Measurements from ENCODE around the gene PRR5L.

PRR5L gene

DNA sequence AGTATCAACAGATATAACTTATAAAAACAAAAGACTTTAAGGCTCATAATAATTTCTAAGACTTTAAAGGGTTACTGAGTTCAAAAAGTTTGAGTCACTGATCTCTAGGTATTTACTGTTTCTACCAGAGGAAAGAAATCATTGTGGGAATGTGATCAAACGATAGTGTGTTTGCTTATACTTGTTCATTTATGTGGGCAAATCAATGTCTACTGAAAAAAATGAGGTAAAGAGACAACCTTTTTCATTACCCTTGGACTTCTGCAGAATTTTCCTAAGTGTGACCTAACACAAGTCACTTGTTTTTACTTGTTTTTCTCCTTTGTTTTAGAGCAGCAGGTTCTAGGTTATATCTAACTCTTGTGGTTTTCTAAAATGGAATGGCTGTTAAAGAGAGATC lies 65.4 kb downstream of the PRR5L start:
- DNase-seq: no peak

DNA sequence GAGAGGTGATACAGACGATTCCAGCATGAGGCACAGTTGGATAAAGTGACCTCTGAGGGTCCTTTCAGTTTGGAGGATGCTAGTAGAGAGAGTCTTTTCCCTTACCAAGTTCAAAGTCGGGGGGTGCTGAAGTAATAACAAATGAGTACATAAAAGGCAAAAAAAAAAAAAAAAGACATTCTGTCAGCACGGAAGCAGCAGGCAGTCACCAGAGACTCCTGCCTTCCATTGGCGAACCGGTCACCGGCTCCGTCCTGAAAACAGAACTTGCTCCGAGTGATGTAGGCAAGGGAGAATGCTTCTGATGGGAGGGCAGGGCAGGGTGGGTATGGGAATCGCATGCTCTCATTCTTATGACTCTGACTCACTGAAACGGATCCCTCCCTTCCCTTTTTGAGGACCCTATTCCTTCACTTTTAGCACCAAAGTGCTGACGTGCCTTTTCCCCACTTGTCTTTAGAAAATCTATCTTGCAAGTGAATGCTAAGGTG lies 65.9 kb downstream of the PRR5L start:
- DNase-seq: peak; percentile 90

DNA sequence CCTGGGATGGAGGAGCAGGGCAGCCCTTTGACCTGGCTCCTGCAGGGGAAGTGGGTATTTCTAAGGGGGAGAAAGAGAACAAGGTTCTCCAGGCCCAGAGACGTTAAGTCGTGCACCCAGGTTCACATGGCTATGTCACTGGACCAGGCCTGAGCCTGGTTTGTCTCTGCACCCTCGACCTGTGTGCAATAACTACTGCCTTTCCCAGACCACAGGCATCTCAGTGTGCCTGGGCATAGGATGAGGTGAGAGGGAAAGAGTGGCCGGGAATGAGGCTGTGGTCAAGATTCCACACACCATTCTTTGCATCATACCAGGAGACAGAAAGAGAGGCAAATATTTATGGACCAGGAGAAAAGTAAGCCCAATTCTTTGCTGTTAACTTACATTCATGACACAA lies 66.8 kb downstream of the PRR5L start:
- peak; percentile 48 for DNase-seq

GRCh38 chr11:36363361-36364268 lies 67.5 kb downstream of the PRR5L start:
- DNase-seq: no peak

GRCh38 chr11:36364551-36365325 lies 68.7 kb downstream of the PRR5L start:
- no peak for DNase-seq

DNA sequence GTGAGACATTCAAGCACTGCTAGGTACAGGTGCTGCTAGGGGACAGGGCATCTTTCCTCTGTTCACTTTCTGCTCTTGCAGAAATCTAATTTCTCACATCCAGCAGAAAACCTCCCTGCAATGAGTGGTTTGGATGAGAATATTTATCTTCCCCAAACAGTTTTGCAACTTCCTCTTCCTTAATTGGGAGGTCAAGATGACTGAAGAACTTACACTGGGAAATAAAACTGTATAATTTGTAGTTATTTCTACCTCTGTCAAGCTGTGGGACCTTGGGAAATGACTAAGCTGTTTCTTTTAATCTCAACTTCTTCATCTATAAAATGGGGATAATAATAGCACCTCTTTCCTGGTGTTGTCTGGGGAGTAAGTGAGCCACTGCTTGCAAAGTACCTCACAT lies 69.8 kb downstream of the PRR5L start:
- DNase-seq: peak; percentile 34

- no peak for DNase-seq
Observed at GRCh38 chr11:36367806-36368680, 72.0 kb downstream of the PRR5L start.

DNA sequence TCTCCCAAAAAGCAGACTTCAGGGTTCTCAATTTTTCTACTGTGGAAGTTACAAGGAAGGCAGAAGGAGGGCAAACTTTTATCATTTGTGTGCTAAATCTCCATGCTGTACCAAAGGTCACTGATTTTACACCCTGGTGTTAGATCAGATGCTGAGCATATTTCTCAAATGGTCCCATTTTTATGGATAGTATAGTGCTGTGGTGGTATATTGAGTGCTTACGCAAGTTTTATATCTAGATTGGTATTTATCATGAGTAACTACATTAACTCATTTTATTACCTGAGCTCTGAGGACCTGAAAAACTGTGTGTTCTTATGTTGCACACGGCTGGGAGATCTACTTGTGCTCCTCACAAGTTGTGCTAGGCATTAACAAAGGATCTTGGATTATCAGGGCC lies 75.1 kb downstream of the PRR5L start:
- DNase-seq: no peak

- no peak for DNase-seq
Observed at GRCh38 chr11:36371590-36371989, 75.5 kb downstream of the PRR5L start.

DNA sequence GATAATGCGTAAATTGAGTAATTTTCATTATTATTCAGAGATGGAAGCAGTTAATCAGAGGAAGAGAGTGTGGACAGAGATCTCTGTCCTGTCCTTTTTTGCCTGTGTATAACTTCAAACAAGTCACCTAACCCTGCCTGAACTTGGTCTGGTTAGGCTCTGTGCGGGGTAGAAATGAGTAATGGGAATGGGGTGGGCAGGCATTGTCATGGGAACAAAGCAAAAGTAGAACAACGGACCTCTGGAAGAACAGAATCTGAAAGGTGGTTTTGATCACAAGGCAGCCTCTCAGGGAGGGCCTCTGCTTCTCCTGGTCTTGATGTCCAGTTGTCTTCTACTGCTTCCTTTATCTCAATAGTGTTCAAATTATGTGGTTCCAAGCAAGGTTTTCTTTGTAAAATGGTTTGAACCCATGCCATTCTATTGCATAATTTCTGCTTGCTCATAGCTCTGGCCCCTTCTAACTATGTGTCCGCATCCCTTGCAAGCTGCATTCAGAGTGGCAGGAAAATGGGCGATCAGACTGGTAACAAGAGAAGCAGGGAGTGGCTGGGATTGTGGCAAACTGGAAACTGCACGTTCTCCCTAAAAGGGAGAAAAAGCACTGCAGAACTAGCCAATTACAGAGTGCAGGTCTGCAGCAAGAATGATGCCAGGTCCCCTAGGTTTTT lies 76.1 kb downstream of the PRR5L start:
- peak; percentile 71 for DNase-seq

DNA sequence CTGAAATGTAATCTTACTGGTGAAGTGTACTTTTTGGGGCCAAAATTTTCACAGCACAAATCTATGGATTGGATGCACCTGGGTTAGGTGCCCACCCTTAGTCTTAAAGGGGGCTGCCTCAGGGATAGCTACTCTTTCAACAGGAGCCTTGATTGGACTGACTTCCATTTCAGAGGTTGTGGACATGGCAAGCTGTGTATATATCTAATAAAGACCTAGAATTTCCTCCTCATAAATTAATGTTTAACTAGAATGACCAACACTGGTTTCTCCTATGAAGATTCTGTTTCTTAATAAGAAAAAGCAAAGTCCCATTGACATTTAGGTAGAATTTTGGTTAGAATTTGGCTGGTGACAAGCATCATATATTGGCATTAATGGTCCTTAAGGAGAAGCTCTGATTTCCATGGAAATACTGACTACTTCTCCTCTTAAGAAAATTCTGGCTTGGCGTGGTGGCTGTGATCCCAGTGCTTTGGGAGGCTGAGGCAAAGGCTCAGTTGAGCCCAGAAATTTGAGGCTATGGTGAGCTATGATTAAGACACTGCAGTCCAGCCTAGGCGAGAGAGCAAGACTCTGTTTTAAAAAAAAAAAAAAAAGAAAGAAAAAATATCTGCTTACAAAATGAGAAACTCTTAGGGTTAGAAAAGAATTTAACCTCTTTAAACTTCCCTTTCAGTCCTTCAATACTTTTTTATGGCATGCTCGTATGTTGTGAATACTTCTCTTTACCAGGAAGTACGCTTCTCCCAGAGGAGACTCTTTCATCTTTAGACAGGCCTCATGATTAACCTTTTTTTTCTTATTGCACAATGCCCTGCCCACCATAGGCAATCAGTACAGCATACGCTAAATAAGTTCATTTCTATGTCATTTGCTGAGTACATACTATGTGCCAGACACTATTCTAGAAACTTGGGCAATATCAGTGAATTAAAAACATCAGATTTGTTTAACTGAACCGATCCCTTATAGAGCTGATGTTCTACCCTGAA lies 77.2 kb downstream of the PRR5L start:
- peak; percentile 34 for DNase-seq

- no peak for DNase-seq
Observed at GRCh38 chr11:36374726-36375125, 78.6 kb downstream of the PRR5L start.

GRCh38 chr11:36375353-36376008 lies 79.4 kb downstream of the PRR5L start:
- no peak for DNase-seq

DNA sequence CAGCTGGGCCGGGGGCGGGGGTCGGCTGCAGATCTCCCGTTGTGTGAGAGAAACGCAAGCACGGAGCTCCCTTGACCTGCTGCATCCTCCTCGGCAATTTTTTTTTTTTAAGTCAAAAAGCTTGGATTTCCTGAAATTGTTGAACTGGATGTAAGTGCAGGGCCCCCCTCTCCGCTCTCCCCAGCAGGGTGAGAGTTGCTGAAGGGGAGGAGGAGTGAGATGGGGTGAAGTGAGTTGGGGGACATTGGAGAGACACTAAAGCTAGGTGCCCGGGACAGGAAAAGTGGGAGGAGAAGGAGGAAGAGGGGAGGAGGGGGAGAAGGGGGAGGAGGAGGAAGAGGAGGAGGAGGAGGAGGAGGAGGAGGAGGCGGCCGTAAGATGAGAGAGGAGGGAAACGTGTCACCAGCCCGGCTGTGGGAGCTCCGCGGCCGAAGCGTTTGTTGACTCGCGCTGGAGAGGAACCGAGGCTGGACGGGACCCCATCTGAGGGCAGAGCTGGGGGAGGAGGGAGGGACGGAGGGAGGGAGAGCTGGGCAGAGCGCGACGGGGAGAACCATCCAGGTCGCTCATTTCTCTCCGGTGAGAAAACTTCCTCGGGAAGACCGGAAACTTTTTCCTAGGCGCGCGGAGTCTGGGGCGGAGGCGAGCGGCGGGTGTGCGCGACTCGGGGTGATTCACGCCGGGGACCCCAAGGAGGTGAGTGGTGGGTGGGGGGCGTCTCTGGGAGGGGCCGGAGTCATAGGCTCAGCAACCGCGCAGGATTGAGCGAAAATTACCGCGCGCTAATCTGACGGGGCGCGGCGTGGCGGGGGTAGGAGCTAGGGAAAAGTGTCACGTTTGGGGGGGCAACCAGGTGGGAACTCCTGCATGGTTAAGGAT lies 80.2 kb downstream of the PRR5L start:
- peak; percentile 28 for DNase-seq

DNA sequence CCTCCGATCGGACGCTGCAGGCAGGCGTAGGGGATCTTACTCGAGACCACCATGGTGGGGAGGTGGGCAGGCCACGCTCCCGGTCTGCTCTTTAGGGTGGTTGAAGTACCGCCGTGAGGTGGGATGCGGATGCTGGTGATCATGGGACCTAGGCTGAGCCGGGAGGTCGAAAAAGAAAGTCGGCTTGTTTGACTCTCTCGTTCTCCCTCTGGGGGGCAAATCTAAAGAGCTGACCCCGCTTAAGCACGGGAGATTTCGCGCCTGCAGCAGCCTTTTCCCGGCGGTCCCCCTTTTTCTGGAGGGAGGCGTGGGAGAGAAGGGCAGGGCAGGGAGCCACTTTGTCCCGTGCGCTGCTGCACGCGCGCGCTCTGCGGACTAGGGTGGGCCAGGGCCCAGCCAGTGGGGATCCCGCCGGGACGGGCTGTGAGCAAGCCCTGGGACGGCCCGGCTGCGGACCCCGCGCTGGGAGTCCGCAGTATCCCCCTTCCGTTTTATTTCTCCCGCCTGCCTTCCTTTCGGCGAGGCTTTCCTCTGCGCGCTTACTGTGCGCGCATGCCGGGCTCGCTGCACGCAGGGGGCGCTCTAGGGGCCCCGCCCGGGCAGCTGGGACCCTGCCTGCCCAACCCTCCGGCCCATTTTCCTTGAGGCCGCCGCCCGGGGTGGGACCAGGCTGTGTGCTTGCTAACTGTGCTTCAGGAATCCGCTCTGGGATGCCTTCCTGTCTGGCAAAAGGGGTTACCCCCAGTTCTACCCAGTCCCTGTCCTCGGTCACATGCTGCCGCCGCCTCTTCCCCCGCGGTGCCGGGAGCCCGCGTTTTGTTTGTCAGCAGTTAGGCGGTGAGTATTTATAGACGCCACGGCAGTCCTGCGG lies 81.0 kb downstream of the PRR5L start:
- peak; percentile 58 for DNase-seq

DNA sequence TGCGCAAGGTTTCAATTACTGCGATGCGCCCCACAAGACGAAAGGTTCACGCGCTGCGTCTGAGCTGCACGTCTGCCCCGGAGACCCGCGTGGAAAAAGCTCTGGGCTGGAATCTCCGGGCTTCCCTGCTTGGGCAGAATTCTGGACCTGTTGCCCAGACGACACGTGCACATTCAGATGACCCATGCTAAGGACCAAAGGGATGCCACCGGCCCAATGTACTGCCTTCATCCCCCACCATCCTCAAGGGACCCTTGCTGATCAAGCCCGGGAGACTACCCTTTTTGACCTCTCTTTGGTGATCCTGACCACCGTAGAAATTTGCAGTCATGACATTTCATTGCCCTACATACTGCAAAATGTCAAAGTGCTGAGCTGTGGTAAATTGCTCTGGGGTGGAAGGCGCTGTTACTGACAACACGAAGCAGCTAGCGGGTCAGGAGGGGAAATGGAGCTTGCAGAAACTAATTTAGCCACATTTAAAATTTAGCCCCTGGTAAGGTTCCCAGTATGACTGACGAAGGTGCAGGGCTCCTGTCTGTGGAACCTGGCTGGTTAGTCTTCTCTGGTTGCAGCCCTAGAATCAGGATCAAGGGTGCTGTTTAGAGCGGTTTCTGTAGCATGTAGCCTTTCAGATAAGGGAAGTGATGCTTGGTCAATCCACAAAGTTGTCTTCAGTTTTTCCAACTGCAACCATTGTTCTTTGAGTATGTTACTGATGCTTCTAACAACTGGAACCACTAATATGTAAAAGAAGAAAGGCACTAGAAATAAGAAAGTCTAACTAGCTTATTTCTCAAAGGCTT lies 81.9 kb downstream of the PRR5L start:
- no peak for DNase-seq

GRCh38 chr11:36379653-36380052 lies 83.6 kb downstream of the PRR5L start:
- DNase-seq: no peak

Data from fibroblast of skin of right quadriceps (primary cell).